ENCODE data around the gene PTPRK.

DNA sequence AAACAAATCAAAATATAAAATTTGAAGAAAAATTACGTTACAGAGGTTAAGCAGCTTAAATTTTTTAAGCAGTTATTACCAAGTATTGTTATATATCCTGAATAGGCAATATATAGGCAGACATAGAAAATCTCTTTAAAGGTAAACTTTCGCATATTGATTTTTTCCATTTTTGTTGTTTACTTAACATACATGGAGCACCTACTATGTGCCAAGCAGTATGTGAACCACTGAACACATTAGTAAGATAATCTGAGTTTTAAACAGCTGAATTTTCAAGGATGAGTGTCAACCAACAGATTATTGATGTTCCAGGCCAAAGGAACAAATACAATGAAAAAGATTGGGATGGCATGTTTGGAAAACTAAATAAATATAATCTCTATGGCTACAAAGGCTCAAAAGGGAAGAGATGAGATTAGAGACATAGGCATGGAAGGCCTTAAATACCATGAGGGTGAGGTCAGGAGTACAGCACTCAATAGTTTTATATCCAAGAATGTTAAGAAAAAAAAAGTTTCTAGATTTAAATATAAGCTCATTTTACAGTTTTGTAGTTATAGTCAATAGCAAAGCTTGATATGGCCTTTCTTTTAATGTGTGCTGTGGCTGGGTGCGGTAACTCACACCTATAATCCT, 277.5 kb downstream of the PTPRK start:
- TF ChIP-seq, protein P1, sequence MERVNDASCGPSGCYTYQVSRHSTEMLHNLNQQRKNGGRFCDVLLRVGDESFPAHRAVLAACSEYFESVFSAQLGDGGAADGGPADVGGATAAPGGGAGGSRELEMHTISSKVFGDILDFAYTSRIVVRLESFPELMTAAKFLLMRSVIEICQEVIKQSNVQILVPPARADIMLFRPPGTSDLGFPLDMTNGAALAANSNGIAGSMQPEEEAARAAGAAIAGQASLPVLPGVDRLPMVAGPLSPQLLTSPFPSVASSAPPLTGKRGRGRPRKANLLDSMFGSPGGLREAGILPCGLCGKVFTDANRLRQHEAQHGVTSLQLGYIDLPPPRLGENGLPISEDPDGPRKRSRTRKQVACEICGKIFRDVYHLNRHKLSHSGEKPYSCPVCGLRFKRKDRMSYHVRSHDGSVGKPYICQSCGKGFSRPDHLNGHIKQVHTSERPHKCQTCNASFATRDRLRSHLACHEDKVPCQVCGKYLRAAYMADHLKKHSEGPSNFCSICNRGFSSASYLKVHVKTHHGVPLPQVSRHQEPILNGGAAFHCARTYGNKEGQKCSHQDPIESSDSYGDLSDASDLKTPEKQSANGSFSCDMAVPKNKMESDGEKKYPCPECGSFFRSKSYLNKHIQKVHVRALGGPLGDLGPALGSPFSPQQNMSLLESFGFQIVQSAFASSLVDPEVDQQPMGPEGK (CRISPR knock-in tag; IDR thresholded peaks at IDR 0.05; ENCODE audit: borderline replicate concordance), result no peak
- TF ChIP-seq, protein P2, sequence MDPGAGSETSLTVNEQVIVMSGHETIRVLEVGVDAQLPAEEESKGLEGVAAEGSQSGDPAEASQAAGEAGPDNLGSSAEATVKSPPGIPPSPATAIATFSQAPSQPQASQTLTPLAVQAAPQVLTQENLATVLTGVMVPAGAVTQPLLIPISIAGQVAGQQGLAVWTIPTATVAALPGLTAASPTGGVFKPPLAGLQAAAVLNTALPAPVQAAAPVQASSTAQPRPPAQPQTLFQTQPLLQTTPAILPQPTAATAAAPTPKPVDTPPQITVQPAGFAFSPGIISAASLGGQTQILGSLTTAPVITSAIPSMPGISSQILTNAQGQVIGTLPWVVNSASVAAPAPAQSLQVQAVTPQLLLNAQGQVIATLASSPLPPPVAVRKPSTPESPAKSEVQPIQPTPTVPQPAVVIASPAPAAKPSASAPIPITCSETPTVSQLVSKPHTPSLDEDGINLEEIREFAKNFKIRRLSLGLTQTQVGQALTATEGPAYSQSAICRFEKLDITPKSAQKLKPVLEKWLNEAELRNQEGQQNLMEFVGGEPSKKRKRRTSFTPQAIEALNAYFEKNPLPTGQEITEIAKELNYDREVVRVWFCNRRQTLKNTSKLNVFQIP (CRISPR knock-in tag; IDR thresholded peaks at IDR 0.05; ENCODE audit: borderline replicate concordance, low read depth), result no peak
- no peak for TF ChIP-seq TCF4 (CRISPR knock-in tag; IDR thresholded peaks at IDR 0.05; ENCODE audit: borderline replicate concordance)
- no peak for TF ChIP-seq GLIS3 (CRISPR knock-in tag; IDR thresholded peaks at IDR 0.05)
- no peak for TF ChIP-seq ZNF565 (CRISPR knock-in tag; conservative IDR thresholded peaks at IDR 0.05; ENCODE audit: low read depth)

All from SK-N-SH treated with all-trans-retinoic acid at 6 μM for 48 hours (cell line).